Adipocyte (in vitro differentiated cells): ENCODE results near the gene HNRNPUL2.
"Not testable (repeated sequence)": the region's sequence is repeated elsewhere in the genome, so short reads cannot be mapped to it uniquely, and the experiment has no call there.

ENCODE experiments used
- DNase-seq: peaks from one replicate; pipeline ENCODE4 v3.0.0-alpha.2; 2015; ENCODE audit warnings: low read depth
- H3K27me3 ChIP-seq: replicated peaks from 2 replicates; pipeline ENCODE4 v1.7.0; 2013; ENCODE audit warnings: mild to moderate bottlenecking, low read length, moderate library complexity; ENCODE audit not compliant: control insufficient read depth, insufficient read depth
- H3K36me3 ChIP-seq: 2 replicates; pipeline ENCODE4 v1.7.0; 2013; ENCODE audit warnings: low read length, mild to moderate bottlenecking, moderate library complexity; ENCODE audit not compliant: control insufficient read depth, insufficient read depth, severe bottlenecking
- H3K4me1 ChIP-seq: 2 replicates; pipeline ENCODE4 v1.7.0; 2013; ENCODE audit warnings: mild to moderate bottlenecking, low read length, moderate library complexity; ENCODE audit not compliant: control insufficient read depth, insufficient read depth
- H3K4me3 ChIP-seq: 2 replicates; pipeline ENCODE4 v1.7.0; 2013; ENCODE audit warnings: mild to moderate bottlenecking, low read length, moderate library complexity
- H3K9ac ChIP-seq: 2 replicates; pipeline ENCODE4 v1.7.0; 2013; ENCODE audit warnings: mild to moderate bottlenecking, low read length, moderate library complexity
- H3K9me3 ChIP-seq: 2 replicates; pipeline ENCODE4 v1.7.0; 2013; ENCODE audit warnings: mild to moderate bottlenecking, low read length, moderate library complexity; ENCODE audit not compliant: control insufficient read depth

Gene HNRNPUL2

GRCh38 chr11:62727165-62727871 is at the start of gene HNRNPUL2:
TSS of gene HNRNPUL2 (minus strand) at chr11:62727457. CDS start at chr11:62727156, 301 bp downstream.
- H3K4me3 ChIP-seq = peak within 1 kb of the TSS; percentile 95
- H3K36me3 ChIP-seq = peaks cover 19% of the 10 kb centered on the region
- no peaks in the 10 kb centered on the region for H3K9me3 ChIP-seq
- no peaks in the 10 kb centered on the region for H3K27me3 ChIP-seq
- peaks cover 24% of the 10 kb centered on the region for H3K4me1 ChIP-seq
- DNase-seq = peak; percentile 100
- H3K9ac ChIP-seq = peak within 1 kb of the TSS; percentile 99

GRCh38 chr11:62775646-62776045 is 48.4 kb upstream of the HNRNPUL2 start:
- no peak for DNase-seq
- H3K27me3 ChIP-seq = no peaks in the 10 kb centered on the region
- H3K36me3 ChIP-seq = peaks cover 32% of the 10 kb centered on the region
- H3K9me3 ChIP-seq = no peaks in the 10 kb centered on the region
- H3K9ac ChIP-seq = no peak overlapping the region
- H3K4me1 ChIP-seq = peaks cover 9% of the 10 kb centered on the region
- H3K4me3 ChIP-seq = no peak overlapping the region

GRCh38 chr11:62774407-62774806 is 47.1 kb upstream of the HNRNPUL2 start:
- H3K4me3 ChIP-seq = no peak overlapping the region
- no peak for DNase-seq
- H3K9ac ChIP-seq = no peak overlapping the region
- H3K9me3 ChIP-seq = no peaks in the 10 kb centered on the region
- H3K27me3 ChIP-seq = no peaks in the 10 kb centered on the region
- H3K4me1 ChIP-seq = peaks cover 19% of the 10 kb centered on the region
- peaks cover 28% of the 10 kb centered on the region for H3K36me3 ChIP-seq

- Histone ChIP-seq H3K27me3 (no peaks in the 10 kb centered on the region), H3K9ac (peak within 1 kb of the TSS; percentile 80), H3K36me3 (peaks cover 21% of the 10 kb centered on the region), H3K4me3 (peak within 1 kb of the TSS; percentile 85), H3K9me3 (no peaks in the 10 kb centered on the region), H3K4me1 (peaks cover 19% of the 10 kb centered on the region)
- DNase-seq = peak; percentile 99
These were observed 44.1 kb upstream of the HNRNPUL2 start, which contains the start of gene TAF6L for GRCh38 chr11:62771144-62772021. TSS of gene TAF6L (plus strand) at chr11:62771396. CDS start at chr11:62775784, 4,388 bp downstream.

DNA sequence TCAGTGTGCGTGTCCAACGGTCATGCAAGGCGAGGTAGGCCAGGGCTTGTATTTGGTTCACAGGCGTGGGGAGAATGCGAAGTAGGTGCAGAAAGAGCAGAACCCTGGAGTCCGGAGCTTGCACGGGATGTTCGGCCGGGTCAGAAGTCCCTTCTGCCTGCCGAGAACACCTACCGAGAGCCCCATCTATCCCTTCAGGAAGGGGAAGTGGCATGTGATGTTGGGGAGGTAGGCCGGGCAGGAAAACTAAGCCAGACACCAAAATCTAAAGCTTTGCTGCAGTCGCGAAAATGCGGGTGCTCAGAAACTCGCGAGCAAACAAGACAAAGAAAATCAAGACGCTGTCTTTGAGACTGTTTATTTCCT is 43.5 kb upstream of the HNRNPUL2 start:
- peak overlapping the region; percentile 80 for H3K9ac ChIP-seq
- peaks cover 21% of the 10 kb centered on the region for H3K36me3 ChIP-seq
- no peaks in the 10 kb centered on the region for H3K27me3 ChIP-seq
- H3K9me3 ChIP-seq = no peaks in the 10 kb centered on the region
- H3K4me1 ChIP-seq = peaks cover 19% of the 10 kb centered on the region
- peak overlapping the region; percentile 85 for H3K4me3 ChIP-seq
- no peak for DNase-seq

DNA sequence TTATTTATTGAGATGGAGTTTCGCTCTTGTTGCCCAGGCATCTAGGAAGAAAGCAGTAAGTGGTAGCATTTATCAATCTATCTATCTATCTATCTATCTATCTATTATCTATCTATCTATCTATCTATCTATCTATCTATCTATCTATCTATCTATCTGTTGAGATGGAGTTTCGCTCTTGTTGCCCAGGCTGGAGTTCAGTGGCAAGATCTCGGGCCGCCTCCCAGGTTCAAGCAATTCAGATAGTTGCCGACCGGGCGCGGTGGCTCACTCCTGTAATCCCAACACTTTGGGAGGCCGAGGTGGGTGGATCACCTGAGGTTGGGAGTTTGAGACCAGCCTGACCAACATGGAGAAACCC is 33.6 kb upstream of the HNRNPUL2 start:
- not testable (repeated sequence) for H3K36me3 ChIP-seq, DNase-seq, H3K9me3 ChIP-seq, H3K27me3 ChIP-seq, H3K9ac ChIP-seq
- Histone ChIP-seq H3K4me3 (peak overlapping the region; percentile 93), H3K4me1 (peaks cover 11% of the 10 kb centered on the region)

DNA sequence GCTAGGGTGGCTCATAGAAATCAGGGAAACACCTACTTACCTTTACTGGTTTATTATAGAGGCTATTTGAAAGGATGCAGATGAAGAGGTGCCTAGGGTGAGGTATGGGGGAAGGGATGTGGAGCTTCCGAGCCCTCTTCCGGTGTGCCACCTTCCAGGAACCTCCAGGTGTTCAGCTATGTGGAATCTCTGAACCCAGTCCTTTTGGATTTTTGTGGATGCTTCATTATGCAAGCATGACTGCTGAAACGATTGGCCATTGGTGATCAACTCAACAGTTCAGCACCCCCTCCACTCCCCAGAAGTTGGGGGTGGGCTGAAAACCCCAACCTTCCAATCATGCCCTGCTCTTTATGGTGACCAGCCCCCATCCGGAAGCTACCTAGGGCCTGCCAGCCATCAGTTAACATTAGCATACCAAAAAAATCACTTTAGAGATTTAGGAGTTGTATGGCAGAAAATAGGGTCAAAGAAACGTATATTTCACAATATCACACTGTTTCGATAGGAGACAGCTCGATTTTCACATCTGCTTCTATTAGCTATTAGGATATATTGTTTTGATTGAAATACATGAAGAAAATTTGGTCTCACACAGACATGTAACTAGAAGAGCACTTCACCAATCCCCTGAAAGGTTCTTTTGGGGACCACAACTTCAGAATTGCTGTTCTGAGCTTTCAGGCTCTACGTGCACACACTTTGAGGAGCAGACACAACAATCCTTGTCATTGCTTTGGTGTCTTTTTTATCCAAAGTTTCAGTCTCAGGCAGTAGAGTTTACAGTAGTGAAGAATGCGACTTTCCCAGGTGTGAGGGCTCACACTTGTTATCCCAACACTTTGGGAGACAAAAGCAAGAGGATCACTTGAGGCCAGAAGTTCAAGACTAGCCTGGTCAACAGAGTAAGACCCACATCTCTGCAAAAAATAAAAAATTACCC is 30.9 kb upstream of the HNRNPUL2 start:
- Histone ChIP-seq H3K9ac (no peak overlapping the region), H3K27me3 (no peaks in the 10 kb centered on the region), H3K4me1 (peaks cover 16% of the 10 kb centered on the region), H3K36me3 (no peaks in the 10 kb centered on the region), H3K4me3 (no peak overlapping the region), H3K9me3 (no peaks in the 10 kb centered on the region)
- DNase-seq = no peak

- Histone ChIP-seq H3K4me3 (no peak overlapping the region), H3K9ac (no peak overlapping the region), H3K9me3 (no peaks in the 10 kb centered on the region), H3K4me1 (peaks cover 11% of the 10 kb centered on the region), H3K27me3 (no peaks in the 10 kb centered on the region), H3K36me3 (no peaks in the 10 kb centered on the region)
- no peak for DNase-seq
These were observed 27.9 kb upstream of the HNRNPUL2 start for GRCh38 chr11:62755086-62755615.

GRCh38 chr11:62753736-62754603 is 26.7 kb upstream of the HNRNPUL2 start, which contains the start of gene ZBTB3:
TSS of gene ZBTB3 (minus strand) at chr11:62754160. CDS start at chr11:62753664, 496 bp downstream.
- Histone ChIP-seq H3K4me3 (peak within 1 kb of the TSS; percentile 83), H3K9me3 (no peaks in the 10 kb centered on the region), H3K36me3 (no peaks in the 10 kb centered on the region), H3K4me1 (peaks cover 11% of the 10 kb centered on the region), H3K27me3 (no peaks in the 10 kb centered on the region), H3K9ac (peak within 1 kb of the TSS; percentile 91)
- DNase-seq = peak; percentile 99
